ENCODE results near the gene AKT2.

Gene AKT2

GRCh38 chr19:40322271-40322610, 37.1 kb upstream of the AKT2 start:
- DNase-seq (ENCODE audit: low read depth in 2 of 2) = peak in 1 of 2 donors; percentile 38
- no peak for TF ChIP-seq CTCF (IDR thresholded peaks at IDR 0.05; ENCODE audit: low read depth, low read length)
- H3K4me3 ChIP-seq (replicated peaks in 1 of 2; ENCODE audit: low read depth in 2 of 2, low read length in 2 of 2) = no peak overlapping the region

- DNase-seq (ENCODE audit: low read depth in 2 of 2) = no peak
- H3K4me3 ChIP-seq (replicated peaks in 1 of 2; ENCODE audit: low read depth in 2 of 2, low read length in 2 of 2) = no peak overlapping the region
- no peak for TF ChIP-seq CTCF (IDR thresholded peaks at IDR 0.05; ENCODE audit: low read depth, low read length)
Observed at GRCh38 chr19:40321566-40322270, 36.6 kb upstream of the AKT2 start.

- TF ChIP-seq CTCF (IDR thresholded peaks at IDR 0.05; ENCODE audit: low read depth, low read length) = no peak
- no peak overlapping the region for H3K4me3 ChIP-seq (replicated peaks in 1 of 2; ENCODE audit: low read depth in 2 of 2, low read length in 2 of 2)
- DNase-seq (ENCODE audit: low read depth in 2 of 2) = no peak
Observed at GRCh38 chr19:40321076-40321475, 35.9 kb upstream of the AKT2 start.

GRCh38 chr19:40320558-40320935, 35.4 kb upstream of the AKT2 start:
- no peak for DNase-seq (ENCODE audit: low read depth in 2 of 2)
- H3K4me3 ChIP-seq (replicated peaks in 1 of 2; ENCODE audit: low read depth in 2 of 2, low read length in 2 of 2) = no peak overlapping the region
- TF ChIP-seq CTCF (IDR thresholded peaks at IDR 0.05; ENCODE audit: low read depth, low read length) = no peak

GRCh38 chr19:40317338-40317737, 32.2 kb upstream of the AKT2 start:
- no peak overlapping the region for H3K4me3 ChIP-seq (replicated peaks in 1 of 2; ENCODE audit: low read depth in 2 of 2, low read length in 2 of 2)
- TF ChIP-seq CTCF (IDR thresholded peaks at IDR 0.05; ENCODE audit: low read depth, low read length) = no peak
- DNase-seq (ENCODE audit: low read depth in 2 of 2) = no peak

GRCh38 chr19:40315812-40316470, 30.8 kb upstream of the AKT2 start:
- H3K4me3 ChIP-seq (replicated peaks in 1 of 2; ENCODE audit: low read depth in 2 of 2, low read length in 2 of 2) = no peak overlapping the region

More at GRCh38 chr19:40315812-40316470, 30.8 kb upstream of the AKT2 start:
- no peak for DNase-seq (ENCODE audit: low read depth in 2 of 2)
- TF ChIP-seq CTCF (IDR thresholded peaks at IDR 0.05; ENCODE audit: low read depth, low read length) = no peak
